Measurements from ENCODE around the gene OSBPL5.

GRCh38 chr11:3213659-3214419 lies 48.7 kb upstream of the OSBPL5 start:
- TF ChIP-seq CTCF (conservative IDR thresholded peaks at IDR 0.05; ENCODE audit: low read depth, low read length) (no peak), EZH2 (IDR thresholded peaks at IDR 0.05; ENCODE audit: borderline replicate concordance, low read depth, low read length, poor library complexity, severe bottlenecking) (no peak)
